ENCODE results near the gene KRT6B. TPM values are rescaled to one million over a fixed set of nuclear protein-coding genes. Genes with fewer than 3 reads are reported as not detected.

The KRT6B gene
- polyA plus RNA-seq, 4 donors: 0.67 TPM; not detected in 3

- Histone ChIP-seq H3K4me3 (ENCODE audit: low read depth in 1 of 3, low read length in 3 of 3) (no peak overlapping the region), H3K9me3 (ENCODE audit: control insufficient read depth in 2 of 2, insufficient read depth in 1 of 2, low read depth in 1 of 2, low read length in 1 of 2) (no peaks in the 10 kb centered on the region), H3K27ac (ENCODE audit: low read depth in 1 of 3, low read length in 2 of 3) (no peak overlapping the region), H3K36me3 (ENCODE audit: control insufficient read depth in 3 of 3, insufficient read depth in 2 of 3, low read depth in 1 of 3, low read length in 3 of 3) (no peaks in the 10 kb centered on the region), H3K27me3 (ENCODE audit: control insufficient read depth in 3 of 3, insufficient read depth in 3 of 3, low read length in 3 of 3) (peaks cover 0 to 14% (median 3%) of the 10 kb centered on the region in 3 donors), H3K4me1 (ENCODE audit: control insufficient read depth in 3 of 3, insufficient read depth in 2 of 3, low read depth in 1 of 3, low read length in 2 of 3) (no peaks in the 10 kb centered on the region)
- 70 to 83% (median 77%) methylated on average over 10 of the region's 10 CpGs for WGBS, 3 donors
- no peak for DNase-seq
- FAIRE-seq: no peak
Measured at GRCh38 chr12:52428121-52428520, 23.8 kb downstream of the KRT6B start.

- H3K9me3 ChIP-seq (ENCODE audit: control insufficient read depth in 2 of 2, insufficient read depth in 1 of 2, low read depth in 1 of 2, low read length in 1 of 2): no peaks in the 10 kb centered on the region
- FAIRE-seq (no peak), DNase-seq (no peak)
- no peaks in the 10 kb centered on the region for H3K4me1 ChIP-seq (ENCODE audit: control insufficient read depth in 3 of 3, insufficient read depth in 2 of 3, low read depth in 1 of 3, low read length in 2 of 3)
- H3K27me3 ChIP-seq (ENCODE audit: control insufficient read depth in 3 of 3, insufficient read depth in 3 of 3, low read length in 3 of 3): peaks cover 0 to 14% (median 3%) of the 10 kb centered on the region in 3 donors
- 27 to 63% (median 46%) methylated on average over 1 of the region's 1 CpG for WGBS, 3 donors
- H3K27ac ChIP-seq (ENCODE audit: low read depth in 1 of 3, low read length in 2 of 3): no peak overlapping the region
- no peaks in the 10 kb centered on the region for H3K36me3 ChIP-seq (ENCODE audit: control insufficient read depth in 3 of 3, insufficient read depth in 2 of 3, low read depth in 1 of 3, low read length in 3 of 3)
- H3K4me3 ChIP-seq (ENCODE audit: low read depth in 1 of 3, low read length in 3 of 3): no peak overlapping the region
Measured at GRCh38 chr12:52427083-52427482, 24.9 kb downstream of the KRT6B start.

GRCh38 chr12:52426034-52426433, 25.9 kb downstream of the KRT6B start:
- Histone ChIP-seq H3K4me1 (ENCODE audit: control insufficient read depth in 3 of 3, insufficient read depth in 2 of 3, low read depth in 1 of 3, low read length in 2 of 3) (no peaks in the 10 kb centered on the region), H3K27ac (ENCODE audit: low read depth in 1 of 3, low read length in 2 of 3) (no peak overlapping the region), H3K27me3 (ENCODE audit: control insufficient read depth in 3 of 3, insufficient read depth in 3 of 3, low read length in 3 of 3) (peaks cover 0 to 11% (median 0%) of the 10 kb centered on the region in 3 donors), H3K4me3 (ENCODE audit: low read depth in 1 of 3, low read length in 3 of 3) (no peak overlapping the region), H3K36me3 (ENCODE audit: control insufficient read depth in 3 of 3, insufficient read depth in 2 of 3, low read depth in 1 of 3, low read length in 3 of 3) (no peaks in the 10 kb centered on the region), H3K9me3 (ENCODE audit: control insufficient read depth in 2 of 2, insufficient read depth in 1 of 2, low read depth in 1 of 2, low read length in 1 of 2) (no peaks in the 10 kb centered on the region)
- 85 to 96% (median 95%) methylated on average over 2 of the region's 2 CpGs for WGBS, 3 donors
- DNase-seq (no peak), FAIRE-seq (no peak)

GRCh38 chr12:52425466-52425865, 26.5 kb downstream of the KRT6B start:
- DNase-seq (no peak), FAIRE-seq (no peak)
- Histone ChIP-seq H3K36me3 (ENCODE audit: control insufficient read depth in 3 of 3, insufficient read depth in 2 of 3, low read depth in 1 of 3, low read length in 3 of 3) (no peaks in the 10 kb centered on the region), H3K4me1 (ENCODE audit: control insufficient read depth in 3 of 3, insufficient read depth in 2 of 3, low read depth in 1 of 3, low read length in 2 of 3) (no peaks in the 10 kb centered on the region), H3K4me3 (ENCODE audit: low read depth in 1 of 3, low read length in 3 of 3) (no peak overlapping the region), H3K9me3 (ENCODE audit: control insufficient read depth in 2 of 2, insufficient read depth in 1 of 2, low read depth in 1 of 2, low read length in 1 of 2) (no peaks in the 10 kb centered on the region), H3K27me3 (ENCODE audit: control insufficient read depth in 3 of 3, insufficient read depth in 3 of 3, low read length in 3 of 3) (peaks cover 0 to 9% (median 0%) of the 10 kb centered on the region in 3 donors), H3K27ac (ENCODE audit: low read depth in 1 of 3, low read length in 2 of 3) (no peak overlapping the region)
- 87 to 95% (median 89%) methylated on average over 5 of the region's 5 CpGs for WGBS, 3 donors

GRCh38 chr12:52423661-52424500, 28.1 kb downstream of the KRT6B start:
- no peaks in the 10 kb centered on the region for H3K4me1 ChIP-seq (ENCODE audit: control insufficient read depth in 3 of 3, insufficient read depth in 2 of 3, low read depth in 1 of 3, low read length in 2 of 3)
- H3K9me3 ChIP-seq (ENCODE audit: control insufficient read depth in 2 of 2, insufficient read depth in 1 of 2, low read depth in 1 of 2, low read length in 1 of 2): no peaks in the 10 kb centered on the region
- WGBS, 3 donors: 65 to 72% (median 71%) methylated on average over 11 of the region's 11 CpGs
- FAIRE-seq (no peak), DNase-seq (no peak)
- H3K36me3 ChIP-seq (ENCODE audit: control insufficient read depth in 3 of 3, insufficient read depth in 2 of 3, low read depth in 1 of 3, low read length in 3 of 3): no peaks in the 10 kb centered on the region
- H3K27ac ChIP-seq (ENCODE audit: low read depth in 1 of 3, low read length in 2 of 3): no peak overlapping the region
- H3K27me3 ChIP-seq (ENCODE audit: control insufficient read depth in 3 of 3, insufficient read depth in 3 of 3, low read length in 3 of 3): peaks cover 0 to 4% (median 0%) of the 10 kb centered on the region in 3 donors
- no peak overlapping the region for H3K4me3 ChIP-seq (ENCODE audit: low read depth in 1 of 3, low read length in 3 of 3)

- no peaks in the 10 kb centered on the region for H3K4me1 ChIP-seq (ENCODE audit: control insufficient read depth in 3 of 3, insufficient read depth in 2 of 3, low read depth in 1 of 3, low read length in 2 of 3)
- H3K27ac ChIP-seq (ENCODE audit: low read depth in 1 of 3, low read length in 2 of 3): no peak overlapping the region
Measured at GRCh38 chr12:52423035-52423434, 28.9 kb downstream of the KRT6B start.

GRCh38 chr12:52419656-52420055, 32.3 kb downstream of the KRT6B start:
- 11 to 49% (median 40%) methylated on average over 1 of the region's 1 CpG for WGBS, 3 donors
- H3K4me1 ChIP-seq (ENCODE audit: control insufficient read depth in 3 of 3, insufficient read depth in 2 of 3, low read depth in 1 of 3, low read length in 2 of 3): no peaks in the 10 kb centered on the region
- no peak for FAIRE-seq
- no peak overlapping the region for H3K27ac ChIP-seq (ENCODE audit: low read depth in 1 of 3, low read length in 2 of 3)
- H3K4me3 ChIP-seq (ENCODE audit: low read depth in 1 of 3, low read length in 3 of 3): no peak overlapping the region
- no peaks in the 10 kb centered on the region for H3K9me3 ChIP-seq (ENCODE audit: control insufficient read depth in 2 of 2, insufficient read depth in 1 of 2, low read depth in 1 of 2, low read length in 1 of 2)
- H3K36me3 ChIP-seq (ENCODE audit: control insufficient read depth in 3 of 3, insufficient read depth in 2 of 3, low read depth in 1 of 3, low read length in 3 of 3): no peaks in the 10 kb centered on the region
- no peak for DNase-seq
- peaks cover 0 to 3% (median 0%) of the 10 kb centered on the region in 3 donors for H3K27me3 ChIP-seq (ENCODE audit: control insufficient read depth in 3 of 3, insufficient read depth in 3 of 3, low read length in 3 of 3)

More at GRCh38 chr12:52423035-52423434, 28.9 kb downstream of the KRT6B start:
- peaks cover 0 to 3% (median 0%) of the 10 kb centered on the region in 3 donors for H3K27me3 ChIP-seq (ENCODE audit: control insufficient read depth in 3 of 3, insufficient read depth in 3 of 3, low read length in 3 of 3)
- no peak overlapping the region for H3K4me3 ChIP-seq (ENCODE audit: low read depth in 1 of 3, low read length in 3 of 3)
- no peaks in the 10 kb centered on the region for H3K9me3 ChIP-seq (ENCODE audit: control insufficient read depth in 2 of 2, insufficient read depth in 1 of 2, low read depth in 1 of 2, low read length in 1 of 2)
- FAIRE-seq (no peak), DNase-seq (no peak)
- no peaks in the 10 kb centered on the region for H3K36me3 ChIP-seq (ENCODE audit: control insufficient read depth in 3 of 3, insufficient read depth in 2 of 3, low read depth in 1 of 3, low read length in 3 of 3)
- 61 to 86% (median 69%) methylated on average over 6 of the region's 6 CpGs for WGBS, 3 donors

GRCh38 chr12:52418576-52419110, 33.3 kb downstream of the KRT6B start:
- H3K9me3 ChIP-seq (ENCODE audit: control insufficient read depth in 2 of 2, insufficient read depth in 1 of 2, low read depth in 1 of 2, low read length in 1 of 2): no peaks in the 10 kb centered on the region
- FAIRE-seq (no peak), DNase-seq (no peak)
- no peaks in the 10 kb centered on the region for H3K36me3 ChIP-seq (ENCODE audit: control insufficient read depth in 3 of 3, insufficient read depth in 2 of 3, low read depth in 1 of 3, low read length in 3 of 3)
- no peak overlapping the region for H3K4me3 ChIP-seq (ENCODE audit: low read depth in 1 of 3, low read length in 3 of 3)
- peaks cover 0 to 3% (median 0%) of the 10 kb centered on the region in 3 donors for H3K27me3 ChIP-seq (ENCODE audit: control insufficient read depth in 3 of 3, insufficient read depth in 3 of 3, low read length in 3 of 3)
- WGBS, 3 donors: 82 to 87% (median 83%) methylated on average over 4 of the region's 4 CpGs
- H3K27ac ChIP-seq (ENCODE audit: low read depth in 1 of 3, low read length in 2 of 3): no peak overlapping the region
- H3K4me1 ChIP-seq (ENCODE audit: control insufficient read depth in 3 of 3, insufficient read depth in 2 of 3, low read depth in 1 of 3, low read length in 2 of 3): no peaks in the 10 kb centered on the region
